Cardiac septum (tissue), 1 donor: Measurements from ENCODE around the gene KLRC3. TPM values are rescaled to one million over a fixed set of nuclear protein-coding genes. Genes with fewer than 3 reads are reported as not detected.
"Not testable (repeated sequence)": the region's sequence is repeated elsewhere in the genome, so short reads cannot be mapped to it uniquely, and the experiment has no call there.

ENCODE experiments used
- DNase-seq: peaks from one replicate; pipeline ENCODE4 v3.0.0-alpha.2; 2020; ENCODE audit warnings: low spot score
- intact Hi-C: fragments of 100-400 bp; cut with DNase I; formaldehyde crosslinking; loops from one replicate; pipeline ENCODE4 v1.14.0; 2022
- long read RNA-seq: library from polyadenylated mRNA; unstranded; transcript quantifications from one replicate; pipeline ENCODE4 v2.0.0, GENCODE V29; 2021
- total RNA-seq: library from RNA; stranded (reverse); fragmentation: NEBNext Ultra II Directional; extraction: Animal tissue kit (Norgen Biotek cat#: 25700); gene quantifications from one replicate; pipeline ENCODE4 v1.2.1, GENCODE V29; 2021
- donor health status: DM: no; HTN: no; CAD: no.

Gene KLRC3
- not detected for total RNA-seq
- long read RNA-seq: 0 reads

DNA sequence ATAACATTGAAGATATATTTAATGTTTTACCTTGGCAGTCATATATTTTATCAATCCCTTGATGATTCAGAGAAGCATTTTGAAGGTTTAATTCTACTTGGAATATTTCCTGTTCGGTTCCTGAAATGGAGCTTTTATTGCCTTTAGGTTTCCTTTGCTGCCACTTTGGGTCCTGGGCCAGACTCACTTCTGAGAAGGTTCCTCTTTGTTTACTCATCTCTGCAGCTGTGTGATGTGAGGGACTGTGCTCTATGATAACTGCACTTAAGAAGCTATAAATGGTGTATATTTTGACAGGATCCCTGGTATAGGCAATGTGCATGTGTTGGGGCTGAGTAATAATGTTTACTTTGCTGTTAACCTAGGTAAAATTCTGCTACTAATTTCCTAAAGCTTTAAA, at the start of gene KLRC3:
Gene KLRC3 (minus strand): TSS at position 262 of the 400 bp plus-strand sequence. CDS start 45 bp downstream, at position 217.
- DNase-seq, intact Hi-C loops: not testable (repeated sequence)

DNA sequence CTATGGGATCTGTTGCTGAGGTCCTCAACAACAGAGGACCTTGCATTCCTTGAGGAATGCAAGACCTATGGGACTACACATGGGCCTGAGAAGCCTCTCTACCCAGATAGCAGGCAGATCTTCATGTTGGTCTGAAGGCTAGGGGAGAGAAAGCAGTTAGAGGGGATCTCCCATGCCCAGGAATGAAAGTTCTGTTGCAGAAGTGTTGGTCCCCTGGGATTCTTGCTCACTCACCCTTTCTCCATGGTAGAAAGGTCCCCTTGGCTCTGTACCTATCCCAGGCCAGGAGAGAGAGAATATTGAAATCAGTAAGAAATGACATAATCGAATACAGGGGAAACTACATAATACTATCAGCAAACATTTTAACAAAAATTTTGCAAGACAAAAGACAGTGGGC, 49.3 kb upstream of the KLRC3 start:
- no peak for DNase-seq
- intact Hi-C loops: no loop called here

DNA sequence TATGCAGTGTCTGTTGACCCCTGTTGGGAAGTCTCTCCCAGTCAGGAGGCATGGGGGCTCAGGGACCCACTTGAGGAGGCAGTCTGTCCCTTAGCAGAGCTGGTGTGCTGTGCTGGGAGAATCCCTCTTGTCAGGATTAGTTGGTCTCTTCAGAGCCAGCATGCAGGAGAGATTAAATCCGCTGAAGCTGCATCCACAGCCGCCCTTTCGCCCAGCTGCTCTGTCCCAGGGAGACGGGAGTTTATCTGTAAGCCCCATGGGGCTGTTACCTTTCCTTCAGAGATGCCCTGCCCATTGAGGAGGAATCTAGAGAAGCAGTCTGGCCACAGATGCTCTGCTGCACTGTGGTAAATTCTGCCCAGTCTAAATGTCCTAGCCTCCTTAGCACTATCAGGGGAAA, 45.9 kb upstream of the KLRC3 start:
- no peak for DNase-seq
- intact Hi-C loops: no loop called here

DNA sequence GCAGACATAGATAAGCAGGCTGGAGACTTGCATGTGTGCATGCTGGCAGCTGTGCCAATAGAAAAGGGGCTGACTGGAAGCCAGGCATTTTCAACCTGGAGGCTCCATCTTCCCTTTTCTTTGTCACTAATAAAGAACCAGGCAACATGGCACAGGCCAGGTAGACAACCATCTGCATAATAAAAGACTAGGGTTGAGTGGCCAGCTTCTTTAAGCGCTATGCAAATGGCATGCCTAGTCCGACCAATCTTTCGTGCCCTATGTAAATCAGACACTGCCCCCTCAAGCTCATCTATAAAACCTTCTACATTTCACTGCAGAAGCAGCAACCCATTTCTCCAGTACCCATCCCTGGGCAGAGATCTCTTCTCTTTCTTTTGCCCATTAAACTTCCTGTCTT, 37.4 kb upstream of the KLRC3 start:
- intact Hi-C loops: no loop called here
- DNase-seq: no peak

DNA sequence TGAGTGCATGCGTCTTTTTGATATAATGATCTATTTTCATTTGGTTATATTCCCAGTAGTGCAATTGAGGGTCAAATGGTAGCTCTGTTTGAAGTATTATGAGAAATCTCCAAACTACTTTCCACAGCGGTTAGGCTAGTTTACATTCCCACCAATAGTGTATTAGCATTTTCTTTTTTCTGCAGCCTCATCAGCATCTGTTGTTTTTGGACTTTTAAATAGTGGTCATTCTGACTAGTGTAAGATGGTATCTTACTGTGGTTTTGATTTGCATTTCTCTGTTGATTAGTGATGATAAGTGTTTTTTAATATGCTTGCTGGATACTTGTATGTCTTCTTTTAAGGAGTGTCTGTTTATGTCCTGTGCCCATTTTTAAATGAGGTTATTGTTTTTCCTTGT, 36.5 kb upstream of the KLRC3 start:
- no peak for DNase-seq
- intact Hi-C loops: no loop called here

DNA sequence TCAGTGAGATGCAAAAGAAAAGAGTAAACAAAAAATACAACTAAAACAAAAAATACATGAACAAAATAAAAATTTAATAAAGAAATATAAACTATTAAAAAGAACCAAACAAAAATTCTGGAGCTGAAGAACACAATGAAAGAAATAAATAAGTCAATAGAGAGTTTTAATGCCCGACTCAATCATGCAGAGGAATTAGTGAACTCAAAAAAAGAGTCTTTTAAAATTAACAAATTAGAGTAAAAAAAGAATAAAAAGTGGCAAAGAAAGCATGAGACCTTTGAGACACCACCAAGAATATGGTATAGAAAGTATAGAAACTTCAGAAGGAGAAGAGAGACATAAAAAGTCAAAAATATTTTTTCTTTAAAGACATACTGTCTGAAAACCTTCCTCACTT, 35.4 kb upstream of the KLRC3 start:
- intact Hi-C loops: no loop called here
- no peak for DNase-seq

DNA sequence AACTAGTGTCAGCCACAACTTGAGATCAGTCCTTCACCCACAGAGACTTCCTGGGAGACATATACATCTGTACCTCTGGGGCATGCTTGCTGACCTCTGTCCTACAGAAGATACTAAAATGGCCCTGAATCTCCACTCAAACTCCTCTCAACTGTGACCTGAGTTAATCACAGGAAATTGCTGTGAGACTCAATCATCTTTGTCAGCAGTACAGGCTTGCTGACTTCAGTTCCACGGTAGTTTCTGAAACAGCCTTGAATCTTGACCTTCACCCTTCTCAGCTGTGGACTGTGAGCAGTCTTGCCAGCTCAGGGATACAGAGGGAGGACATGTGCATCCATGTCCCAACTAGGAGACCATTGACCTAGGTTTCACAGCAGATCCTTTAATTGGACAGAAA, 34.1 kb upstream of the KLRC3 start:
- intact Hi-C loops: no loop called here
- no peak for DNase-seq

DNA sequence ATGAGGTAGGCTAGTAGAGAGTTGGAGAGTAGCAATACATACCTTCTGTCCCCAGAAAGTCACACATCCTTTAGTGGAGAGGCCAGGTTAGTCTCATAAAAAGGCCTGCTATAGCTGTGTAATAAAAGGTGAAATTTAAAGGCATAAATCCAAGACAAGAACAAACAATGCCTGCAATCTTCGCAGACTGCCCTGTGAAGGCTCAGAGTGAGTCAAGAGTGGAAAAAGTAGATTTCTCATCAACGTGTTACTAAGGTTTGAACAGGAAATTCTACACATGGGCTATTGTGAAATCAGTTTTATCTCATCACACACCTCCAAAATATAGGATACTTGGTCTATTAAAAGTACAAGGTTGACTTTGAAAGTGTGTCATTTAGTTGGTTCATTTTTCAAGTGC, 32.8 kb upstream of the KLRC3 start, which contains the start of gene KLRC1:
Gene KLRC1 (minus strand): TSS at position 222 of the 400 bp plus-strand sequence. CDS start 2,221 bp downstream, outside the sequence.
- intact Hi-C loops: no loop called here
- no peak for DNase-seq

DNA sequence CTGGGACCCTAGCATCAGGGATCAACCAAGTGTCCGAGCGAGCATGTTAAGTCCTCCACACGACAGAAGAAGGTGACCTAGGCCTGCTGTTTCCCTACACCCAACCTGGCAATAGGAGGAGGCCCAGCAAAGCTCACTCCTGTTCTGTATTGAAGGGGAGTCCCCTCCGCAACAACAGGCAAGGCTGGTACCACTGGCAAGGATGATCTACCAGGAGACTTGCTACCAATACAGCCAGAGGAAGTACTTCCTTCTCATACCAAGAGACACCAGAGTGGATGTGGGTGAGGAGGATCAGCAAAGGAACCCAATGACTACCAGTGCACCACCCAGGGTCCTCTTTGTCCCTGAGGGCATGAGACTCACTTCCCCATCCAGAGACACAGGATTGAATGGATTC, 27.8 kb upstream of the KLRC3 start:
- no peak for DNase-seq
- intact Hi-C loops: no loop called here

DNA sequence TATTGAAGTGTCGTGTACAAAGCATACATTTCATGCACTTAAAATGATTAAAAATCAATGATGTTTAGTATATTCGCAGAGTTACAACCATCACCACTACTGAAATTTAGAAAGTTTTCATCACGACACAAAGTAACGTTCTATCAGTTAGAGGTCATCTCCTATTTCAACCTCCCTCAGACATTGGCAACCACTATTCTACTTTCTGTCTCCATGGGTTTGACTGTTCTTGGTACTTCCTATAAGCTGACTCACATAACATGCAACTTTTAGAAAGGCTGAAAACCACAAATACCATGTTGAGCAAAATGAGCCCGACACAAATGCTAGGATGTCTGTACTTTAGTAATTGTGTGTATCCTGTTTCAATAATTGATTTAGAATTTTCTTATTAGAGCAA, 25.7 kb upstream of the KLRC3 start:
- intact Hi-C loops, DNase-seq: not testable (repeated sequence)

DNA sequence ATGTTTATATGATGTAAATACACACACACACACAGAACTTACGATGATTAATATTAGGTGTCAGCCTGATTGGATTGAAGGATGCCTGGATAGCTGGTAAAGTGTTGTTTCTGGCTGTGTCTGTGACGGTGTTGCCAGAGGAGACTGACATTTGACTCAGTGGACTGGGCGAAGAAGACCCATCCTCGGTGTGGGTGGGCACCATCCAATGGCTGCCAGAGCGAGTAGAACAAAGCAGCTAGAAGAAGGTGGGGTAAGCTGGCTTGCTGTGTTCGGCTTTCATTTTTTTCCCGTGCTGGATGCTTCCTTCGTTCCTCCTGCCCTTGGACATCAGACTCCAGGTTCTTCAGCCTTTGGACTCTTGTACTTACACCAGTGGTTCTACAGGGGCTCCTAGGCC, 20.7 kb upstream of the KLRC3 start:
- DNase-seq, intact Hi-C loops: not testable (repeated sequence)

DNA sequence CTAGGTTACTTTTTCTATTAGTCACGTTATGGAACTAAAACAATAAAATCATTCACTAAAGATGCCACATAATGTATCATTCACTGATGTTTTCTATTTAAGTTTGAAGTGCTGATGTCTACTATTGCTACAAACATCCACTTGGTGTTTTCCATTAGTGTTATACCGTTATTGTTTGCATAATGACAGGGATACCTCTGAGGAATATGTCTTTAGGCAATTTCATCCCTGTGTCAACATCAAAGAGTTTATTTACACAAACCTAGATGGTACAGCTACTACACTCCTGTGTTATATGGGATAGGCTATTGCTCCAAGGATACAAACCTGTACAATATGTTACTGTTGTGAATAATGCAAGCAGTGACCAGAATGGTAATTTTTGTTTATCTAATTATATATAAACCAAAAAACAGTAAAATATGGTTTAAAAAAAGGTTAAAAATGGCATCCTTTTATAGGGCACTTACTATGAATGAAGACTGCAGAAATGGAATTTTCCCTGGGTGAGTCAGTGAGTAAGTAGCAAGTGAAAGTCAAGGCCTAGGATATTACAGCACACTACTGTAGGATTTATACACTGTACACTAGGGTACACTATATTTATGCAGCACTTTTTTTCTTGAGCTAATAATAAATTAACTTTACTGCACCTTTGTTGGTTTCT, 19.3 kb upstream of the KLRC3 start:
- DNase-seq, intact Hi-C loops: not testable (repeated sequence)

DNA sequence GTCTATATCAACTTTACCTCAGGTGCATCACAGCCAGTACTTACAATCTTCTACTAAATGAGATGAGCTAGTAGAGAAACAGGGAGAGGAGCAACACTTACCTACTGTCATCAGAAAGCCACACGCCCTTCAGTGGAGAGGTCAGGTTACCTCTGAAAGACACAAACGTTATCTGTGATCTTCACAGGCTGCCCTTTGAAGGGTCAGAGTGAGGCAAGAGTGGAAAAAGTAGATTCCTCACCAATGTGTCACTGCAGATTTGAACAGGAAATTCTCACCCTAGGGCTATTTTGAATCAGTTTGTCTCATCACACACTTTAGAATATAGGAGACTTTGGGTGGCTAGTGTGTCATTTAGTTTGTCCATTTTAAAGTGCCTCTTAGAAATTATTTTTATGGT, 17.2 kb upstream of the KLRC3 start:
- intact Hi-C loops, DNase-seq: not testable (repeated sequence)

DNA sequence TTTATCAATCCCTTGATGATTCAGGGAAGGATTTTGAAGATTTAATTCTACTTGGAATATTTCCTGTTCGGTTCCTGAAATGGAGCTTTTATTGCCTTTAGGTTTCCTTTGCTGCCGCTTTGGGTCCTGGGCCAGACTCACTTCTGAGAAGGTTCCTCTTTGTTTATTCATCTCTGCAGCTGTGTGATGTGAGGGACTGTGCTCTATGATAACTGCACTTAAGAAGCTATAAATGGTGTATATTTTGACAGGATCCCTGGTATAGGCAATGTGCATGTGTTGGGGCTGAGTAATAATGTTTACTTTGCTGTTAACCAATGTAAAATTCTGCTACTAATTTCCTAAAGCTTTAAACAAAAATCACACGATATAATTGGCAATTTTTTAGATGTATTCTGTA, 15.4 kb upstream of the KLRC3 start, which contains the start of gene KLRC2:
Gene KLRC2 (minus strand): TSS at position 195 of the 400 bp plus-strand sequence. CDS start 24 bp downstream, at position 171.
- intact Hi-C loops, DNase-seq: not testable (repeated sequence)

DNA sequence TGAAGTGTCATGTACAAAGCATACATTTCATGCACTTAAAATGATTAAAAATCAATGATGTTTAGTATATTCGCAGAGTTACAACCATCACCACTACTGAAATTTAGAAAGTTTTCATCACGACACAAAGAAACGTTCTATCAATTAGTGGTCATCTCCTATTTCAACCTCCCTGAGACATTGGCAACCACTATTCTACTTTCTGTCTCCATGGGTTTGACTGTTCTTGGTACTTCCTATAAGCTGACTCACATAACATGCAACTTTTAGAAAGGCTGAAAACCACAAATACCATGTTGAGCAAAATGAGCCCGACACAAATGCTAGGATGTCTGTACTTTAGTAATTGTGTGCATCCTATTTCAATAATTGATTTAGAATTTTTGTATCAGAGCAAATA, 10.2 kb upstream of the KLRC3 start:
- intact Hi-C loops, DNase-seq: not testable (repeated sequence)

DNA sequence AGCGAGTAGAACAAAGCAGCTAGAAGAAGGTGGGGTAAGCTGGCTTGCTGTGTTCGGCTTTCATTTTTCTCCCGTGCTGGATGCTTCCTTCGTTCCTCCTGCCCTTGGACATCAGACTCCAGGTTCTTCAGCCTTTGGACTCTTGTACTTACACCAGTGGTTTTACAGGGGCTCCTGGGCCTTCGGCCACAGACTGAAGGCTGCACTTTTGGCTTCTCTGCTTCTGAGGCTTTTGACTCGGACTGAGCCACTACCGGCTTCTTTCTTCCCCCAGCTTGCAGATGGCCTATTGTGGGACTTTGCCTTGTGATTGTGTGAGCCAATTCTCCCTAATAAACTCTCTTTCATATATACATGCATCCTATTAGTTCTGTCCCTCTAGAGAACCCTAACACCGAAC, 5.5 kb upstream of the KLRC3 start:
- DNase-seq, intact Hi-C loops: not testable (repeated sequence)

DNA sequence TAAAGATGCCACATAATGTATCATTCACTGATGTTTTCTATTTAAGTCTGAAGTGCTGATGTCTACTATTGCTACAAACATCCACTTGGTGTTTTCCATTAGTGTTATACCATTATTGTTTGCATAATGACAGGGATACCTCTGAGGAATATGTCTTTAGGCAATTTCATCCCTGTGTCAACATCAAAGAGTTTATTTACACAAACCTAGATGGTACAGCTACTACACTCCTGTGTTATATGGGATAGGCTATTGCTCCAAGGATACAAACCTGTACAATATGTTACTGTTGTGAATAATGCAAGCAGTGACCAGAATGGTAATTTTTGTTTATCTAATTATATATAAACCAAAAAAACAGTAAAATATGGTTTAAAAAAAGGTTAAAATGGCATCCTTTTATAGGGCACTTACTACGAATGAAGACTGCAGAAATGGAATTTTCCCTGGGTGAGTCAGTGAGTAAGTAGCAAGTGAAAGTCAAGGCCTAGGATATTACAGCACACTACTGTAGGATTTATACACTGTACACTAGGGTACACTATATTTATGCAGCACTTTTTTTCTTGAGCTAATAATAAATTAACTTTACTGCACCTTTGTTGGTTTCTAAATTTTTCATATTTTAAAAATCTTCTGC, 4.0 kb upstream of the KLRC3 start:
- intact Hi-C loops, DNase-seq: not testable (repeated sequence)

DNA sequence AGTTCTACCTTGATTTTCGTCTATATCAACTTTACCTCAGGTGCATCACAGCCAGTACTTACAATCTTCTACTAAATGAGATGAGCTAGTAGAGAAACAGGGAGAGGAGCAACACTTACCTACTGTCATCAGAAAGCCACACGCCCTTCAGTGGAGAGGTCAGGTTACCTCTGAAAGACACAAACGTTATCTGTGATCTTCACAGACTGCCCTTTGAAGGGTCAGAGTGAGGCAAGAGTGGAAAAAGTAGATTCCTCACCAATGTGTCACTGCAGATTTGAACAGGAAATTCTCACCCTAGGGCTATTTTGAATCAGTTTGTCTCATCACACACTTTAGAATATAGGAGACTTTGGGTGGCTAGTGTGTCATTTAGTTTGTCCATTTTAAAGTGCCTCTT, 1.8 kb upstream of the KLRC3 start:
- intact Hi-C loops, DNase-seq: not testable (repeated sequence)

DNA sequence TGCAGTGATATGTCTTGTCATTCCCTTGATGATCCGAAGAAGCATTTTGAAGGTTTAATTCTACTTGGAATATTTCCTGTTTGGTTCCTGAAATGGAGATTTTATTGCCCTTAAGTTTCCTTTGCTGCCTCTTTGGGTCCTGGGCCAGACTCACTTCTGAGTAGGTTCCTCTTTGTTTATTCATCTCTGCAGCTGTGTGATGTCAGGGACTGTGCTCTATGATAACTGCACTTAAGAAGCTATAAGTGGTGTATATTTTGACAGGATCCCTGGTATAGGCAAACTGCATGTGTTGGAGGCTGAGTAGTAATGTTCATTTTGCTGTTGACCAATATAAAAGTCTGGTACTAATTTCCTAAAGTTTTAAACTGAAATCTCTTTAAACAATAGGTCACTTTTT, 11.0 kb downstream of the KLRC3 start, which contains the start of gene KLRC4:
Gene KLRC4 (minus strand): TSS at position 366 of the 400 bp plus-strand sequence. CDS start 182 bp downstream, at position 184.
- intact Hi-C loops: no loop called here
- no peak for DNase-seq

DNA sequence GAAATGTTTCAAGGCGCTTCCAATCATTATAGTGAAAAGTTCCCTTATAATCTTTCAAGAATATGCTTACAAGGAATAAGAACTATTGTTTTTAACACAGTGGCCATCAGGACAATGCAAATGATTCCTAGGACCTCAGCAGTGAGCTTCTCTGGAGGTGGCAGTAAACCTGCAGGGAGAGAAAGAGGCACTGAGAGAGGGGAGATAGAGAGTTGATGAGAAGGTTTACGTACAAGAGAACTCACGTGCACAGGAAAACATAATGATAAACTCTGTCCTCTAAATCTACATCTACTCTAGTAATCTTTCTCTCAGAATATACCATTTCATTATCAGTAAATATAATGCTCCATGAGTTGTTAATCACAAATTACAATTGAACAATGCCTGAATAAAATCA, 11.6 kb downstream of the KLRC3 start:
- intact Hi-C loops: no loop called here
- no peak for DNase-seq

DNA sequence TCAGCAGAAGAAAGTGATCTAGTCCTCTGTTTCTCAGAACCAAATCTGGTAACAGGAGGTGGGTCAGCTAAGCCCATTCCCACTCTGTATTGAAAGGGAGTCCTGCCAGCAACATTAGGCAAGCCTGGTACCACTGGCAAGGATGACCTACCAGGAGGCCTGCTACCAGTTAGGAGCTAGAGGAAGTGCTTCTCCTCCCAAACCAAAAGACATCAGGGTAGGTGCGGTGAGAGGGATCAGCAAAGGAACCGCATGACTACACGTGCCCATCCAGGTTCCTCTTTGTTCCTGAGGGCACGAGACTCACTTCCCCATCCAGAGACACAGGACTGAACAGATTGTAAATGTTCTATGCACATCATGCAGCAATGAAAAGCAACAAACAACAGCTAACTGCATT, 13.7 kb downstream of the KLRC3 start:
- no peak for DNase-seq
- intact Hi-C loops: no loop called here
